Stimulated activated CD8-positive, alpha-beta memory T cell treated with anti-CD3 and anti-CD28 coated beads, Interleukin-15, amount 100 ng/mL, for 24 hours (primary cell): ENCODE measurements around the gene TPGS2.
"Not testable (repeated sequence)": the region's sequence is repeated elsewhere in the genome, so short reads cannot be mapped to it uniquely, and the experiment has no call there.

Experiments
- DNase-seq: peaks from one replicate; pipeline ENCODE4 v3.0.0-alpha.2; 2020; ENCODE audit warnings: low read depth

TPGS2 gene

DNA sequence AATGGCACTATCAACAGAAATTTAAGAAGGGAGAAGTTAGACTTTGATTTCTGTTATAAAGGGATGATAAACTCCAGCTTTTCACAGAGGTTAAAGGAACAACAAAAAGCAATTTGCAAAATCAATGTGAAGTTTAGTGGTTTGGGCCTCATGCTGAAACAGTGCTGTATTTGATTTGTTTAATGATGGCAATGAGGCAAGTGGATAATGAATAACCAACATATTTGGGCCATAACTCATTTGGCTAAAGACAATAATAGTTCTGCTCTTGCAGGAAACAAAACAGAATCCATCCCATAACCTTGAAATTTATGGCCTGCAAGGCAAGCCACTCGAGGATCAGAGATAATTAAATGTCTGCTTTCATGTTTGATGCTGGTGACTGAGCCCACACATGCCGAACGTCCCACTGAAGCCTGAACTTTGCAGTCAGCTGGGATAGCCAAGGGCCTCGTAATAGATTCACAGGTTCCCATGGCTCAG is 56.5 kb downstream of the TPGS2 start:
- DNase-seq, result no peak

DNA sequence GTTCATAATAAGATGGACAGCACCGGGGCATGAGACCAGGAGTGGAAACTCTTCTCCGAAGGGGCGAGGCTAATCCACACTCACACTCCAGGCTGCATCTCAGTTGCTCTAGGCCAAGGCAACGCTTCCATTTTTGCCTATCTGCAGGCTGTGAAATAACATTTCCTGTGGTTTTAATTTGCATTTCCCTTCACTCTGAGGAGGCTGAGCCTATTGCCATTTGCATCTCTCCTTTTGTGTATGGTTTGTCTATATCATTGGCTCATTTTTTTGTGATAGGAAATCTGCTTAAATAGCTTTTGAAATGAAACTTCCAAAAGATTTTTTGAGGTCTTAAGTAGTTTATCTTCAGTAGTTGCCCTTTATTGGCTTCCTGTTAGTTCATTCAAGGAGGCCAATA is 57.6 kb downstream of the TPGS2 start:
- DNase-seq, result no peak

DNA sequence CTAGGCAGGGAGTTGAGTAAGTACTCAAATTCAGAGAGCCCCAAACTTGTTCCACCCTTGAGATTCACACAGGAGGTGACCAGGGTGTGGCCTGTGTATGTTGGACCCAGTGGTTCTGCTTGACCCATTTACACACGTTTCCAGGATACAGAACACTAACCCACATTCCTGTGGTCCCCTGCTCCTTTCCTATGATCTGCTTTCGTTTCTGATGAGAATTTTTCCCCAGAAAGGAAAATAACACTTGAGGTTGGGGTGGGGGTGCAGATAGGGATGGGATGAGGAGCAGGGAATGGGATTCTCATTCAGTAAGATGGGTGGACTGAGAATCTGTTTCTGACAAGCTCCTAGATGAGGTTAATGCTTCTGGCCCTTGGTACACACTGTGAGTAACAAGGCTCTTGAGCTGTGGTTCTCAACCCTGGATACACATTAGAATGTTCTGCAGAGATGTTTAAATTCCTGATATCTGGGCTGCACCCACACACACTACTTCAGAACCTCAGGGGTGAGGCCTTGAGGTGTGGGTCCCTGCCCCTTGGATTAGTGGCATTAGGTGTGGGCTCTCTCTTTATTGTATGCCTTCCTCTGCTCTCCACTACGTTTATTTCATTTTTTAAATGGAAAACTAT is 58.4 kb downstream of the TPGS2 start:
- DNase-seq, result no peak

DNA sequence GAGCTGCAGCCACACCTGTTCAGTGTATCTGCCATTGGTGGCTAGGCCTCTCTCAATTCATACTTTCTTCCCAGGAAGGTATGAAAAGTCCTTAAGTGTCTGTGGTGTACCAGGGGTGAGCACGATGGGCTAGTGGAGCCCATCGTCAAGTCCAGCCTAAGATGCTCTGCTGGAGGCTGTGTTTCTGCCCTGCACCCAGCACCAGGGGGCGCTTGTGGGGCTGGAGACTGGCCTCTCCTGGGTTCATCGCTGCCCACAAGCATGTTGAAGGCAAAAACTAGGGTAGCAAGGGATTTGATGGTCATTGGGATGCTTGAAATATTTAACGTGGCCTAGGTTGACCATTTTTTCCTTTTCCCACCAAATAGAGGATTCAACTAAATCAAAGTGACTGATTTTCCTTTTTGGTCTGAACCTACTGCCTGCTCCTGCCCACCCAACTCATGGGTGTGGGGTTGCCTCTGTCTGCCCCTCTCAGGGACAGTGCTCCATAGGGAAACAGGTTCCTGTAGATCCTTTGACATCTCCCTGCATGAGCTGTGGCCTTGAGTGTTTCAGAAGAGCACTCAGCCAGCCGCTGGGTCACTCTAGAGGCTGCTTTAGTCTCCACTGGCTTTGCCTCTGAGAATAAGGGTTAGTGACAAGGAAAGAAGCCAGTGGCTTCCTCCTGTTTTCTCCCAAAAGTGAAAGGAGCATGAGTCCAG is 59.0 kb downstream of the TPGS2 start:
- no peak for DNase-seq

DNA sequence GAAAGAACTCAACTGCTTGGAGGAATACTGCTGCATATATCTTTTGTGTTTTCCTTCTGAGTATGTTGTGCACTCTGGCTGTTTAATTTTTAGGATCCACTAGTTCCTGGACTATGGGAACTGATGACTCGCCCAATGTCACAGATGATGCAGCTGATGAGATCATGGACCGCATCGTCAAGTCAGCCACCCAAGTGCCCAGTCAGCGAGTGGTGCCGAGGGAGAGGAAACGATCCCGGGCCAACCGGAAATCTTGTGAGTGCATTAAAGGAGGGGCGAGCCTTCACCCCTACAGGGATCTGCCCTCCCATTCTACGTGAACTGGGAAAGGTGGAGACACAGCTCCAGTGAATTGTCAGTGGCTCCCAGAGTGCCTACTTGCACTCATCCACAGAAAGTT is 59.6 kb downstream of the TPGS2 start:
- DNase-seq, result no peak

DNA sequence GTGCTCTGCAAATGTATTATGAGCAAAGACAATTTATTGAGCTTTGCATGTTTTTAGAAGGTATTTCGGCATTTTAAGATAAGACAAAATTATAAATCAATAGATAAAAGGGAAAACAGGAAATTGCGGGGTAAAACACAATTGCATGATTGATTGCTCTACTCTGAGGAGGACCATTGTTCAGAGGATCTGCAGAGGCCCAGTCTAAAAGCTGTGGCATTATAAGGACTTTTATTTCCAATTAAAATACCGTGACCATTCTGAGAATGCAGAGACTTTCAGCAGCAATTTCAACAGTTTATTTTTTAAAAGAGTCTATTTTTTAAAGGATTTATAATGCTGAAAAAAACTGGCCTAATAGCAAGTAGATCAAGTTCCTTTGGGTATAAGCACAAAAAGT is 62.0 kb downstream of the TPGS2 start:
- no peak for DNase-seq

DNA sequence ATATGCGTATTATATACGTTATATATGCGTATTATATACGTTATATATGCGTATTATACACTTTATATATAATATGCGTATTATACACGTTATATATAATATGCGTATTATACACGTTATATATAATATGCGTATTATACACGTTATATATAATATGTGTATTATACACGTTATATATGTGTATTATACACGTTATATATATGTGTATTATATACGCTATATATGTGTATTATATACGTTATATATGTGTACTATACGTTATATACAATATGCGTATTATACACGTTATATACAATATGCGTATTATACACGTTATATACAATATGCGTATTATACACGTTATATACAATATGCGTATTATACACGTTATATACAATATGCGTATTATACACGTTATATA is 65.8 kb downstream of the TPGS2 start:
- DNase-seq, result not testable (repeated sequence)

DNA sequence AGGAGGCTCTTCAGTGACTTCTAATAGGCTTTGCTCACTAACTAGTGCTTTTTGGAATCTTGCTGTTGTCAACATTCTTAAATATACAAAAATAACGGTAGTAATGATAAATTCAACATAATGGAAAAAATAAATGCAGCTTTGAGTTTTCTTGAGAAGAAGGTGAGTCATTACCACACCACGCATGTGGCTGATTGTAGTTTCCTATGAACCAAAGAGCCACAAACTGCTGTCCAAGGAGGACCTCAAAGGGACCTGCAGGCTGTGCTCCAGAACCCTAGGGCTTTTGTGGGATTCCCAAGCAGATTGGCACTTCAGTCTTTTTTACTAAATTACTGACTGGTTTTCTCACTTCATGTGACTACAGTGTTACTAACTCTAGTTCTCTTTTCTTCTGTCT is 66.7 kb downstream of the TPGS2 start:
- no peak for DNase-seq

DNA sequence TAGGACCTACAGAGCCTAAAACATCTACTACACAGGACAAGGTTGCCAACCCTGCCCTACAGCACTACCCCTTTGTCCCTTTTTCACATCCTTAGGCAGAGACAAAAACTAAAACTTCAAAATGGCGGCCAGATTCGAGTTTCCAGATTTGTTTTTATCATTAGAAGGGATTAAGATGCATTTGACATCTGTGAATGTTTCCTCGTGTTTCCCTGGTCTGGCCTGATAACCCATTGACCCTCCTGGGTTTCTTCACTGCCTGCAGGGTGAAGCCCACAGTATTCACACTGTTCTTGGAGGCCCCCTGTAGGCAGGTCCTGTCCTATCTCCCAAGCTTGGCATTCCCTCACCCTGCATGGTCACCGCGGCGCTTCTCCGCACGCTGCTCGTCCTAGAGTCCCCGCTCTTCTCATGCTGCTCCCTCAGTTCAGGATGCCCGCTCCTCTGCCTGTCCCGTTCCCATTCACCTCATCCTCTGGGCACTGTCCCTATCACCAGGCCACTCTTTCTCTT is 67.6 kb downstream of the TPGS2 start:
- no peak for DNase-seq

DNA sequence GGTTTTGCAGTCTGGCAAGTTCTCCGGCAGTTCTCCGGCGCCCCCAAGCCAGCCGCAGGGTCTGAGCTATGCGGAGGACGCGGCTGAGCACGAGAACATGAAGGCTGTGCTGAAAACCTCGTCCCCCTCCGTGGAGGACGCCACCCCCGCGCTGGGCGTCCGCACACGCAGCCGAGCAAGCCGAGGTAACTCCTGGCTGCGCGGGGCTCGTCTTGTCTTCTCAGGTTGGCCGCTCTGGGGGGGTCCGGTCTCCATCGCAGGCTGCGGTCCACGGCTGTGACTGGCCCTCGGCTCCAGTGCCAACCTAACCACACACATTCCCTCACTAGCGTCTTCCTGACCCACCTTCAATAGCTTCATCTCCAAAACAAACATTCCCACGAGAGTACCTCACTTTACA is 68.2 kb downstream of the TPGS2 start:
- DNase-seq, result no peak

DNA sequence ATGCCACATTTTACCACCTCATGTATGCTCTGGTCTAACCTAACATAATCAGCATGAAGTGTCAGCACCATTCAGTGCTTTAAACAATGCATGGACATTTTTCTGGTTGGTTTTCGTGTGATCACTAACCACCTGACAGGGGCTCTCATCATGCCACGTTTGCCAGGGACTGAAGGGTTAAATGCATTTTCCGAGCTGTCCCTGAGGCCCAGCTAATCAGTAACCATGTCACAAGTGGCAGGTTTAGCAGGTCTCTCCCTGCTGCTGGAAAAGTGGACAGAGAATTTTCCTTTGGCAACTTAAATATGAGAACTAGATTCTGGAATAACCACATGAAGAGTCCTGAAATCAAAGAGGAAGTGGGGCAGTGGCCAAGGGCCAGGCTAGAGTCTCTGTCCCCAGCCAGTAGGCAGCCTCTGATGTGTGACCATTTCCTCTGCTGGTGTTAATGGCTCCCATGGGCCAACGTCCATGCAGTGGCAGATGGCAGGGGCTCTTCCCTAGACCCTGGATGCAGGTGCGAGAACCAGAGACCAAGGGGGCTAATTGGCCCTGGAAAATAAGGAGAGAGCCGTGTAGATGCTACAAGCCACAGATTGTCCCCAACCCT is 69.5 kb downstream of the TPGS2 start:
- no peak for DNase-seq

DNA sequence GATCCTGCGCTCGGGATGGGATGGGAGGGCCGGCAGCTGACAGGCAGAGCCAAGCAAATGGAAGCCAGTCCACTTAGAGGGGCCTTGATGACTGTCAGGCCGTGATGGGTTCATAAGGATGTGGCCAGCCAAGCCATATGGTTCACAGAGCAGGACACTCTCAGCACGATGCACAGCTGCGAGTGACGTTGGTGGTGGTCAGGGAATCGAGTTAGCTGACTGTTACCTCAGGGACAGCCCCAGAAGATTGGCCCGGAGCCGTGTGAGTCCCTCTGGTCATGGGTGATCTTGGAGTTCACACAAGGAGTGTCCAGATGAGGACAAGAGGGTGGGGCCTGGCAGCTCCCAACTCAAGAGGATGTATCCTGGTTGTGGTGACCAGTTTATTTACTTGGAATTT is 70.2 kb downstream of the TPGS2 start:
- no peak for DNase-seq

DNA sequence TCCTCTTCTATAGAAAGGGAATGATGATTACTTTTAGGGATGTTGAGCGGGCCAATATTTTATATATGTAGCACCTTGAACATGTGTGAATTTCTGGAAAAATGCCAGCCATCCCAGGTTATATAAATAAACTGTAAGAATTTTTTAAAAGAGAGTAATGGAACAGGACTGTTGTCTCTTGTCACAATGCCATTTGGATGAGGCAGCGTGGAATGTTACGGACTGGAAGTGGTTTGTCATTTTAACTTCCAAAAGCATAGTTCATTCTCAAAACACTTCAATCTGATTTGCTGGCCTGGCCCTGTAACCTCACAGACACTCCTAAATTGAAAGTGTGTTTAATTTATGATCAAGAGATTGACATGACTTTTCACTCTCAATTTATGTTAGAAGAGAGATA is 70.8 kb downstream of the TPGS2 start:
- no peak for DNase-seq

DNA sequence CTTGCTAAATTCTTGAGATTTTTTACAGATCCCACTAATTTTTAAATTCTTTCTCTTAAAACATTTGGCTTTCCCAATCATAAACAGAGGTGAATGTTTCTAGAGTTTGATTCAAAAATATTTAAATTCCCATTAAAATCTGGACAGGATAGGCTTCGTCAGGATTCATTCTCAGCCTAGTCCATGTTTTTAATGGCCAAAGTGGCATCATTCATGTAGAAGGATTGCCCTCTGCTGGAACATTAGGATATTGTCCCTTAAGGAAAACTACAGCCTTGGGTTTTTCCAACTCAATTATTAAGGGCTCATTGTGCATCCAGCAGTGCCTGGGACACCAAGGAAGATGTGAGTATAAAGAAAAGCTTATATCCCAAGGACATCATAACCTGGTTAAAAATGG is 71.7 kb downstream of the TPGS2 start:
- no peak for DNase-seq

DNA sequence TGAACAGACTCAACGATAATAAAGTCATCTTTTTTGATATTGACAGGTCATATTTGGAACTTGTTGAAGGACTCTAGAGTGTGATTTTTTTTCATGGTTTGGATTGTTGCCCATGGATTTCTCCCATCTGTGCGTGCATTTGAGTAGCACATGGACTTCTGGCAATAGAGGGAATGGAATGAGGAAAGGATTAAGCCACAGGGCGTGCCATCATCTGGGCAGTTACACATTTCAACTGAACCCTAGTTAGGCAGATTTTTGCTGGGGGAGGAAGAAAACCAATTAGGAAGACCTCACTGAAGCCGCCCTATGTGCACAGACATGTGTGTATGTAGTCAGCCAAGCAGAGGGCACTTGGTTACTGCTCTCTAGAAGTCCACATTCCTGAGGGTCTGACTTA is 72.6 kb downstream of the TPGS2 start:
- DNase-seq, result no peak

DNA sequence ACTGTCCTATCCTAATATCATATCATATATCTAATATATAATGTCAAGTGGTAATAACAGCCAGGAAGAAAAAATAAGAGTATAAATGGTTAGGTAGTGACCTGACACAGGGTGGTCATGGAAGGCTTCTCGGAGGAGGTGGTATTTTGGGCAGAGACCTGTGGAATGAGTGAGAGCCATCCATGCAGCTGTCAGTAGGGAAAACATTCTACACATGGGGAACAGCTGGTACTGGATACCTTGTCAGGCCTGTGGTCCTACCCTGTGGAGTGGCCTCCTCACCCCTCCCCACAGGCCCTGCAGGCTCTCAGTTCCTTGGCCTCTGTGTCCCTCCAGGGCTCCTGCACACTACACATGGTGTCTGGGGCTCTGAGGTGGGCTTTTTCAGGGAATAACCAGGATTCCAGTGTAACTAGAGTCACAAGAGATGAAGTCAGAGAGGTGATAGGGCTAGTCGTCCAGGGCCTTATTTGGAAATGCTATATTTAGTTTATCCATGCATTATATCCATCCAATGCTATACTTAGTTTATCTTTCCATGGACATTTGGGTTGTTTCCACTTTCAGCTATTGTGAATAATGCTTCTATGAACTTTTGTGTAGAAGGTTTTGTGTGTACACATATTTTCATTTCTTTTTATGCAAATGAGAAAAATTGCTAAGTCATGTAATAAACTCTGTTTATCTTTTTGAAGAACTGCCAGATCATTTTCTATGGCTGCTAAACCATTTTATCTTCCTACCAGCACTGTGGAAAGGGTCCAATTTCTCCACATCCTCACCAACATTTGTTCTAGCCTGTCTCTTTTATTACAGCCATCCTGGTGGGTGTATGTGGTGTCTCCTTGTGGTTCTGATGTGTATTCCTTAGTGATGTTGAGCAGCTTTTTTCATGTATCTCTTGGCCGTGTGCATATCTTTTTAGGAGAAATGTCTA is 75.6 kb downstream of the TPGS2 start:
- no peak for DNase-seq

DNA sequence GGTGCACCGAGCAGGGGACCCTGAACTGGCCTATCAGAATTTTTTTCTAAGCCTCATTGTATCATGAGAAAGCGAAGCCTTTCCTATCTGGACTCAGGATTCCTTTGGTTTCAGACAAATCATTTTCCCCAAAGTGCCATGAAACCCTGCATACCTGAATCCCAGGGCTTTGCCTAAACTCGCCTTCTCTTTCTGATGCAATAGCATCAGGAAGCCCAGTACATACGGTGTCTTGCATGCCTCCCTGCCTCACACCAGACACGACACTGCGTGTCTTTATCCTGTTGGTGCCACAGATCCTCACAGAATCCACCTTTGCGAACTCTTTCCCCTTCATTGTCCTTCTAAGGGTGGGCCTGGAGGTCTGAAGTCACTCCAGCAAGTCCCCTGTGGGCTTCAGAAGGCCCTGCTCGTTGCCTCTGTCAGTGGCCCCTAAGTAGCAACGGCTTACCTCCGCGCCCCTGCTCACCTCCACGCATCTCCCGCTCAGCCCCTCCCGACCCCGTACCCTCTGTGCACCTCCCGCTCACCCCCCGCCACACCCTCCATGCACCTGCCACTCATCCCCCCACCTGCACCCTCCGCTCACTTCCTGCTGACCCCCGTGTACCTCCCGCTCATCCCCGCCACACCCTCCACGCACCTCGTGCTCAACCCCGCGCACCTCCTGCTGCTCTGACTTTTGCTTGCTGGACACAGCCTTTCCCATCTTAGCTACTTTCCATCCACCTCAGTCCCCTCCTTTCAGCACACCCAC is 83.4 kb downstream of the TPGS2 start:
- no peak for DNase-seq

DNA sequence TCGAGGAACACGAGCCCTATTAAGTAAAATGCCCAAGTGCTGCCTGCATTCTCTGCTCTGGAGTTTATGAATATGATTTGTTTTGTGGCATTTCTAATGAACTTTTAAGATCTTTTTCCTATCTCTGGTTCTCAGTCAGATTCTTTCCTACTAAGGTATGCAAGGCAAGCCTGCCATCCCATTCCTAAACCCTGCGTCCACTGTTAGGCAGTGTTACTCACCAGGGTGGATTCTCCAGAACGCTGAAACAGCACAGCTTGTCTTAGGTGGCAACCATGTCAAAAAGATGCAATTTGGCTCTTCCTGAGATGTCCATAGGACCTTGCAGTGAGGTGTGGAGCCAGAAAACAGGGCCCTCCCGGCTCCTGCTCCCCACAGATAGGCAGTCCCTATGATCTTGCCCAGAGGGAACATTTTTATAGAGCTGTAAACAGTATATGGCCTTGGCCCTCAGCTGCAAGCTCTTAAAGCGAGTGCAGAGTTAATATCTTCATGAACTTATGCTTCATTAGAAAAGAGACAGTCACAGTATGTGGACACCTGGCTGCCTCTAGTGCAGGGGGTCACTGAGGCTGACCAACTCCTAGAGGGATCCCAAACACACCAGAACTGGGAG is 84.4 kb downstream of the TPGS2 start:
- no peak for DNase-seq
